GM21529 (cell line): ENCODE results near the gene NLRP10.

Experiments used
- ATAC-seq: cut with Tn5 transposase; IDR thresholded peaks from one replicate; pipeline ENCODE4 v1.9.1; 2021; ENCODE audit not compliant: unreplicated experiment

The NLRP10 gene

GRCh38 chr11:7974668-7975067 lies 9.4 kb upstream of the NLRP10 start:
- ATAC-seq: no peak

GRCh38 chr11:7973011-7973410 lies 7.8 kb upstream of the NLRP10 start:
- ATAC-seq: no peak

- no peak for ATAC-seq
These were observed 6.6 kb upstream of the NLRP10 start for GRCh38 chr11:7971846-7972245.

GRCh38 chr11:7969756-7970646 lies 4.8 kb upstream of the NLRP10 start:
- no peak for ATAC-seq

- ATAC-seq: no peak
These were observed 3.4 kb upstream of the NLRP10 start for GRCh38 chr11:7968686-7969085.

GRCh38 chr11:7967826-7968225 lies 2.6 kb upstream of the NLRP10 start:
- no peak for ATAC-seq

GRCh38 chr11:7967097-7967496 lies 1.9 kb upstream of the NLRP10 start:
- no peak for ATAC-seq

- no peak for ATAC-seq
These were observed 374 bp downstream of the NLRP10 start for GRCh38 chr11:7964873-7965272.

GRCh38 chr11:7964261-7964660 lies 986 bp downstream of the NLRP10 start:
- no peak for ATAC-seq

- ATAC-seq: no peak
These were observed 10.1 kb downstream of the NLRP10 start for GRCh38 chr11:7955191-7955590.

- ATAC-seq: no peak
These were observed 15.3 kb downstream of the NLRP10 start for GRCh38 chr11:7949934-7950333.

GRCh38 chr11:7944123-7944522 lies 21.1 kb downstream of the NLRP10 start:
- ATAC-seq: no peak

- ATAC-seq: no peak
These were observed 23.6 kb downstream of the NLRP10 start, which contains the start of gene OR10A3 for GRCh38 chr11:7941608-7942007. Gene OR10A3 (minus strand): TSS chr11:7941708. CDS start chr11:7939520, 2,188 bp downstream.

GRCh38 chr11:7941146-7941545 lies 24.1 kb downstream of the NLRP10 start:
- ATAC-seq: no peak

- ATAC-seq: no peak
These were observed 28.6 kb downstream of the NLRP10 start for GRCh38 chr11:7936615-7937014.

- ATAC-seq: no peak
These were observed 34.1 kb downstream of the NLRP10 start, which contains the start of gene OR10A6 for GRCh38 chr11:7931168-7931567. Gene OR10A6 (minus strand): TSS chr11:7931268. CDS start chr11:7928662, 2,606 bp downstream.

- no peak for ATAC-seq
These were observed 37.6 kb downstream of the NLRP10 start for GRCh38 chr11:7927635-7928034.

GRCh38 chr11:7924536-7924935 lies 40.7 kb downstream of the NLRP10 start:
- no peak for ATAC-seq

- no peak for ATAC-seq
These were observed 47.1 kb downstream of the NLRP10 start for GRCh38 chr11:7918141-7918540.
